Measurements from ENCODE around the gene ANGPTL8.

ANGPTL8 gene

DNA sequence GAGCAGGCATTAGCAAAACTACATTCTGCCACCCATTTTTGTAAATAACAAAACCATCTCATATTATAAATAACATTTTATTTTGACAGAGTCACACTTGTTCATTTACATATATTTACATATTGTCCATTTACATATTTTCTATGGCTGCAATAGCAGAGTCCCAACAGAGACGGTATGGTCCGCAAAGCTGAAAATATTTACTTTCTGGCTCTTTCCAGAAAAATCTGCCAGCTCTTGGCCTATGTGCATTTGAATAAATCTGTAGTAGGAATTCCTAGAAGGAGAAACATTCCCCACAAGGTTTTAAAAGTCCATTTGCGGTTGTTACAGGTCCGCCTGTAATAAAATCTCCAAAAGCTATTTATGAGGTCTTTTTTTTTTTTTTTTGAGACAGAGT, 50.8 kb downstream of the ANGPTL8 start:
- DNase-seq (ENCODE audit: low read depth, low spot score): no peak
- Histone ChIP-seq H3K9me3 (ENCODE audit: insufficient read depth, low read length) (no peaks in the 10 kb centered on the region), H3K4me3 (ENCODE audit: insufficient read length, low read depth) (no peak overlapping the region), H3K36me3 (ENCODE audit: insufficient read depth, insufficient read length, low read length) (no peaks in the 10 kb centered on the region), H3K27me3 (ENCODE audit: insufficient read depth, insufficient read length) (no peaks in the 10 kb centered on the region), H3K9ac (ENCODE audit: insufficient read length, low read depth) (no peak overlapping the region), H3K4me1 (ENCODE audit: insufficient read depth, insufficient read length) (no peaks in the 10 kb centered on the region)
- no peak for TF ChIP-seq ZNF274 (IDR thresholded peaks at IDR 0.05; ENCODE audit: low read depth, low read length)
- no peak for TF ChIP-seq YY1 (IDR thresholded peaks at IDR 0.05; ENCODE audit: insufficient read depth, insufficient read length)
- TF ChIP-seq SUZ12 (IDR thresholded peaks at IDR 0.05; ENCODE audit: extremely low read depth, insufficient read depth, insufficient read length): no peak

DNA sequence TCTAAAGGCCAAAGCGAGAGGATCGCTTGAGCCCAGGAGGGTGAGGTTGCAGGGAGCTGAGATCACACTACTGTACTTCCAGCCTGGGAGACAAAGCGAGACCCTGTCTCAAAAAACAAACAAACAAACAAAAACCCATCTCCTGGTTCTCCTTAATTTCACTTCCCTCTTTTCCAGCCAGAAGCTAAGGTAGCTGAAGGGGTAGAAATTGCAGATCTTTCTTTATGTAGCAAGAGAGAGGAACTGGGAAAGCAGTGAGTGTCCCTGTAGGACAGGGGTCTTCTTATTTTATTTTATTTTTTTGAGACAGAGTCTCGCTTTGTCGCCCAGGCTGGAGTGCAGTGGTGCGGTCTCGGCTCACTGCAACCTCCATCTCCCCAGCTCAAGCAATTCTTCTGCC, 52.0 kb downstream of the ANGPTL8 start:
- TF ChIP-seq ZNF274 (IDR thresholded peaks at IDR 0.05; ENCODE audit: low read depth, low read length): no peak
- TF ChIP-seq SUZ12 (IDR thresholded peaks at IDR 0.05; ENCODE audit: extremely low read depth, insufficient read depth, insufficient read length): no peak
- TF ChIP-seq YY1 (IDR thresholded peaks at IDR 0.05; ENCODE audit: insufficient read depth, insufficient read length): no peak
- Histone ChIP-seq H3K9me3 (ENCODE audit: insufficient read depth, low read length) (no peaks in the 10 kb centered on the region), H3K4me1 (ENCODE audit: insufficient read depth, insufficient read length) (no peaks in the 10 kb centered on the region), H3K36me3 (ENCODE audit: insufficient read depth, insufficient read length, low read length) (no peaks in the 10 kb centered on the region), H3K27me3 (ENCODE audit: insufficient read depth, insufficient read length) (no peaks in the 10 kb centered on the region), H3K9ac (ENCODE audit: insufficient read length, low read depth) (no peak overlapping the region), H3K4me3 (ENCODE audit: insufficient read length, low read depth) (no peak overlapping the region)
- no peak for DNase-seq (ENCODE audit: low read depth, low spot score)

Data from NT2/D1 (cell line).